Nephron progenitor cell (in vitro differentiated cells): ENCODE measurements around the gene ARHGAP24.

Experiments used
- DNase-seq: peaks from one replicate; pipeline ENCODE4 v3.0.0; 2021
- H3K27ac Mint-ChIP-seq: 2 replicates; pipeline ENCODE4 v1.8.0; 2021; ENCODE audit warnings: mild to moderate bottlenecking, moderate library complexity, mixed read lengths
- H3K27me3 Mint-ChIP-seq: 2 replicates; pipeline ENCODE4 v1.8.0; 2021; ENCODE audit warnings: mild to moderate bottlenecking, low read depth, mixed read lengths; ENCODE audit not compliant: poor library complexity
- H3K36me3 Mint-ChIP-seq: 2 replicates; pipeline ENCODE4 v1.8.0; 2021; ENCODE audit warnings: low read depth, mixed read lengths
- H3K4me1 Mint-ChIP-seq: 2 replicates; pipeline ENCODE4 v1.8.0; 2021; ENCODE audit warnings: mixed read lengths
- H3K4me3 Mint-ChIP-seq: 2 replicates; pipeline ENCODE4 v1.8.0; 2021; ENCODE audit warnings: mild to moderate bottlenecking, moderate library complexity, mixed read lengths
- H3K9me3 Mint-ChIP-seq: 2 replicates; pipeline ENCODE4 v1.8.0; 2021; ENCODE audit warnings: mild to moderate bottlenecking, moderate library complexity, mixed read lengths
- TF ChIP-seq, protein P1 (sequence below): fragments of 200-600 bp; sonication (generic); IDR thresholded peaks from 2 replicates; pipeline ENCODE4 v1.5.0; 2021; ENCODE audit warnings: antibody characterized with exemption

The ARHGAP24 gene

GRCh38 chr4:85615952-85616351, 141.0 kb downstream of the ARHGAP24 start:
- Mint-ChIP-seq H3K9me3 (no peaks in the 10 kb centered on the region), H3K4me3 (no peak overlapping the region), H3K27ac (no peak overlapping the region), H3K27me3 (peaks cover 8% of the 10 kb centered on the region), H3K36me3 (no peaks in the 10 kb centered on the region), H3K4me1 (no peaks in the 10 kb centered on the region)
- DNase-seq, result no peak
- TF ChIP-seq, protein P1, sequence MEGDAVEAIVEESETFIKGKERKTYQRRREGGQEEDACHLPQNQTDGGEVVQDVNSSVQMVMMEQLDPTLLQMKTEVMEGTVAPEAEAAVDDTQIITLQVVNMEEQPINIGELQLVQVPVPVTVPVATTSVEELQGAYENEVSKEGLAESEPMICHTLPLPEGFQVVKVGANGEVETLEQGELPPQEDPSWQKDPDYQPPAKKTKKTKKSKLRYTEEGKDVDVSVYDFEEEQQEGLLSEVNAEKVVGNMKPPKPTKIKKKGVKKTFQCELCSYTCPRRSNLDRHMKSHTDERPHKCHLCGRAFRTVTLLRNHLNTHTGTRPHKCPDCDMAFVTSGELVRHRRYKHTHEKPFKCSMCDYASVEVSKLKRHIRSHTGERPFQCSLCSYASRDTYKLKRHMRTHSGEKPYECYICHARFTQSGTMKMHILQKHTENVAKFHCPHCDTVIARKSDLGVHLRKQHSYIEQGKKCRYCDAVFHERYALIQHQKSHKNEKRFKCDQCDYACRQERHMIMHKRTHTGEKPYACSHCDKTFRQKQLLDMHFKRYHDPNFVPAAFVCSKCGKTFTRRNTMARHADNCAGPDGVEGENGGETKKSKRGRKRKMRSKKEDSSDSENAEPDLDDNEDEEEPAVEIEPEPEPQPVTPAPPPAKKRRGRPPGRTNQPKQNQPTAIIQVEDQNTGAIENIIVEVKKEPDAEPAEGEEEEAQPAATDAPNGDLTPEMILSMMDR, result no peak

DNA sequence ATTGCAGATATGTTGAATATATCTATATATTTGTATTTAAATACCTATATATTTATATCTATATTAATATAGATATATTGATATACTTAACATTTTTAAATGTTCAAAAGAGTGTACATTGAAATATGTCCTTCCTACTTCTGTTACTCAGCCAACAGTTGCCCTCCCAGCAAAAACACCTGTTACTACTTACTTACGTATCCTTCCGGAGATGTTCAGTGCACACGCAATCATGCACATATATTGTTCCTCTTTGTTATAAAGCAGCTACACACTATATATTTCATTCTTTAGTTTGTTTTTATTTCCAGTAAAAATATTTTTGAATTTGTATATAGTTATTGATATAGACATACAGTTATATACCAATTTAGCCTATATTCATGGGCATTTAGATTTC, 142.3 kb downstream of the ARHGAP24 start:
- peaks cover 8% of the 10 kb centered on the region for H3K27me3 Mint-ChIP-seq
- no peaks in the 10 kb centered on the region for H3K9me3 Mint-ChIP-seq
- no peak overlapping the region for H3K27ac Mint-ChIP-seq
- H3K4me3 Mint-ChIP-seq, result no peak overlapping the region
- TF ChIP-seq, protein P1, result no peak
- DNase-seq, result no peak
- no peaks in the 10 kb centered on the region for H3K36me3 Mint-ChIP-seq
- no peaks in the 10 kb centered on the region for H3K4me1 Mint-ChIP-seq

DNA sequence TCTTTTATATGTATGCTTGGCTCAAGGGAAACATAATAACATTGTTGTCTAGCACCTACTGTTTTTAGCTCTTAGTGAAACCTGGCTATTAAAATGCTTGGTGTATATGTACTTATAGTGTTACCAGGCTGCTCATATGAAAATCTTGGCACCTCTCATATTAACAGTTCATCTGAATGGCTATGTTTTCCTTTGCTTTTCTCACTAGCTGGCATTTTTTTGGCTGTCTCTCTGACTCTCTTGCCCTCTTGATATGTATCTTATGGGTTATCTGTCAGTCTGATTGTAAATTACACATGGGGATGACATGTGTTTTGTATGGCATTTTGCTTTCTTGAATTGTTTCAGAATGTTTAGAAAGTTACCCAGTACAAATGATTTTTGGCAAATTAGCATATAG, 158.0 kb downstream of the ARHGAP24 start:
- no peaks in the 10 kb centered on the region for H3K36me3 Mint-ChIP-seq
- H3K4me1 Mint-ChIP-seq, result peaks cover 6% of the 10 kb centered on the region
- no peaks in the 10 kb centered on the region for H3K27me3 Mint-ChIP-seq
- TF ChIP-seq, protein P1, result no peak
- no peak overlapping the region for H3K4me3 Mint-ChIP-seq
- DNase-seq, result no peak
- no peak overlapping the region for H3K27ac Mint-ChIP-seq
- H3K9me3 Mint-ChIP-seq, result peaks cover 11% of the 10 kb centered on the region

DNA sequence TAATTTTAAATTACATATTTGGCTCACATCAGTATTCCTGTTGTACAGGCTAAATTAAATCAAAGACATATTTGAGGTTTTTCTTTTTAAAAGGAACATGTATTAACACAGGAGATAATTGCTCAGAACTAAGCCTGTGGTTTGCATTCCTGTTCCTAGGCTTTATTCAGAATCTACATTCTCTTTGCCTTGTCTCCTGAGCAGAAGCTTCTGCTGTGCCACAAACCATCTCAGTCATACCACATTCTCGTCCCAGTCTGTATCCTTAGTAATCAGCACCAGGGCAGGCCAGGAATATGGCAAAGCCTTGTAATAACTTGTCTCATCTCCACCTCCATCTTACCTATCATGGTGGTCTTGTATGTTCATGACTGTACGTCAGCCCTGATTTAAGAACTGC, 162.8 kb downstream of the ARHGAP24 start:
- TF ChIP-seq, protein P1, result no peak
- Mint-ChIP-seq H3K27me3 (no peaks in the 10 kb centered on the region), H3K4me3 (no peak overlapping the region), H3K9me3 (no peaks in the 10 kb centered on the region), H3K4me1 (peaks cover 6% of the 10 kb centered on the region), H3K27ac (no peak overlapping the region), H3K36me3 (no peaks in the 10 kb centered on the region)
- no peak for DNase-seq

GRCh38 chr4:85639946-85640345, 165.0 kb downstream of the ARHGAP24 start:
- no peak for DNase-seq
- Mint-ChIP-seq H3K36me3 (no peaks in the 10 kb centered on the region), H3K27ac (no peak overlapping the region), H3K4me3 (no peak overlapping the region), H3K9me3 (no peaks in the 10 kb centered on the region), H3K4me1 (peaks cover 6% of the 10 kb centered on the region), H3K27me3 (no peaks in the 10 kb centered on the region)
- TF ChIP-seq, protein P1, result no peak

- Mint-ChIP-seq H3K27me3 (no peaks in the 10 kb centered on the region), H3K4me3 (no peak overlapping the region), H3K36me3 (no peaks in the 10 kb centered on the region)
Observed at GRCh38 chr4:85642356-85643100, 167.6 kb downstream of the ARHGAP24 start.

More at GRCh38 chr4:85642356-85643100, 167.6 kb downstream of the ARHGAP24 start:
- Mint-ChIP-seq H3K9me3 (no peaks in the 10 kb centered on the region), H3K4me1 (no peaks in the 10 kb centered on the region), H3K27ac (peak overlapping the region; percentile 11)
- TF ChIP-seq, protein P1, result no peak
- no peak for DNase-seq
